KMS-11 (cell line): Measurements from ENCODE around the gene CYP2W1.

Experiments
- H2AFZ ChIP-seq: fragments of 200-600 bp; sonication (generic); 2 replicates; pipeline ENCODE4 v1.6.1; 2016; ENCODE audit warnings: antibody characterized with exemption, mixed run types, low read depth
- H3K27ac ChIP-seq: fragments of 200-600 bp; sonication (generic); 2 replicates; pipeline ENCODE4 v1.6.1; 2016; ENCODE audit warnings: mild to moderate bottlenecking, mixed run types
- H3K27me3 ChIP-seq: fragments of 200-600 bp; sonication (generic); 2 replicates; pipeline ENCODE4 v1.6.1; 2017; ENCODE audit warnings: mild to moderate bottlenecking, low read depth, mixed run types, moderate library complexity; ENCODE audit not compliant: insufficient read depth
- H3K36me3 ChIP-seq: fragments of 200-600 bp; sonication (generic); 2 replicates; pipeline ENCODE4 v1.6.1; 2017; ENCODE audit warnings: mild to moderate bottlenecking, mixed run types; ENCODE audit not compliant: insufficient read depth
- H3K4me1 ChIP-seq: fragments of 200-600 bp; sonication (generic); 2 replicates; pipeline ENCODE4 v1.6.1; 2016; ENCODE audit warnings: mild to moderate bottlenecking, low read depth, mixed run types; ENCODE audit not compliant: poor library complexity, severe bottlenecking
- H3K4me2 ChIP-seq: fragments of 200-600 bp; sonication (generic); 2 replicates; pipeline ENCODE4 v1.7.0; 2016; ENCODE audit warnings: mild to moderate bottlenecking, mixed run types
- H3K4me3 ChIP-seq: fragments of 200-600 bp; sonication (generic); IDR thresholded peaks from 2 replicates; pipeline ENCODE4 v1.6.1; 2017; ENCODE audit warnings: low read depth, low read length, mixed read lengths; ENCODE audit not compliant: insufficient read depth
- H3K79me2 ChIP-seq: fragments of 200-600 bp; sonication (generic); 2 replicates; pipeline ENCODE4 v1.6.1; 2016; ENCODE audit warnings: low read depth, mixed run types; ENCODE audit not compliant: insufficient read depth
- H3K9ac ChIP-seq: fragments of 200-600 bp; sonication (generic); 2 replicates; pipeline ENCODE4 v1.6.1; 2016; ENCODE audit warnings: mild to moderate bottlenecking, mixed run types
- H4K20me1 ChIP-seq: fragments of 200-600 bp; sonication (generic); 2 replicates; pipeline ENCODE4 v1.6.1; 2016; ENCODE audit warnings: mild to moderate bottlenecking, mixed run types; ENCODE audit not compliant: insufficient read depth
- CTCF ChIP-seq: fragments of 200-600 bp; sonication (generic); conservative IDR thresholded peaks from 2 replicates; pipeline ENCODE4 v1.6.1; 2017; ENCODE audit warnings: low read depth, mild to moderate bottlenecking, antibody characterized with exemption, low read length, moderate library complexity, mixed read lengths

CYP2W1 gene

GRCh38 chr7:1009747-1010146, 26.8 kb downstream of the CYP2W1 start:
- H3K9ac ChIP-seq = no peak overlapping the region
- H3K4me1 ChIP-seq = no peaks in the 10 kb centered on the region
- H3K27ac ChIP-seq = no peak overlapping the region
- no peak overlapping the region for H2AFZ ChIP-seq
- H3K27me3 ChIP-seq = no peaks in the 10 kb centered on the region
- H4K20me1 ChIP-seq = no peaks in the 10 kb centered on the region
- TF ChIP-seq CTCF = no peak
- no peak overlapping the region for H3K4me3 ChIP-seq
- H3K79me2 ChIP-seq = no peaks in the 10 kb centered on the region
- H3K4me2 ChIP-seq = no peak overlapping the region
- H3K36me3 ChIP-seq = no peaks in the 10 kb centered on the region

- H3K27me3 ChIP-seq = no peaks in the 10 kb centered on the region
- H3K4me1 ChIP-seq = no peaks in the 10 kb centered on the region
- no peak overlapping the region for H3K4me2 ChIP-seq
- H3K4me3 ChIP-seq = no peak overlapping the region
- H3K79me2 ChIP-seq = no peaks in the 10 kb centered on the region
- no peak overlapping the region for H3K27ac ChIP-seq
- TF ChIP-seq CTCF = no peak
- no peak overlapping the region for H3K9ac ChIP-seq
- no peak overlapping the region for H2AFZ ChIP-seq
- H4K20me1 ChIP-seq = no peaks in the 10 kb centered on the region
- no peaks in the 10 kb centered on the region for H3K36me3 ChIP-seq
Observed at GRCh38 chr7:1010226-1010625, 27.2 kb downstream of the CYP2W1 start.

- Histone ChIP-seq H3K4me3 (no peak overlapping the region), H3K27me3 (no peaks in the 10 kb centered on the region), H4K20me1 (no peaks in the 10 kb centered on the region), H3K4me1 (no peaks in the 10 kb centered on the region), H3K27ac (no peak overlapping the region), H3K79me2 (no peaks in the 10 kb centered on the region), H3K36me3 (no peaks in the 10 kb centered on the region), H2AFZ (no peak overlapping the region), H3K9ac (no peak overlapping the region), H3K4me2 (no peak overlapping the region)
- TF ChIP-seq CTCF = no peak
Observed at GRCh38 chr7:1011297-1012003, 28.5 kb downstream of the CYP2W1 start.

- H2AFZ ChIP-seq = no peak overlapping the region
- H3K27me3 ChIP-seq = no peaks in the 10 kb centered on the region
- H3K4me1 ChIP-seq = no peaks in the 10 kb centered on the region
- no peaks in the 10 kb centered on the region for H3K36me3 ChIP-seq
- H3K79me2 ChIP-seq = no peaks in the 10 kb centered on the region
- no peak for TF ChIP-seq CTCF
- no peak overlapping the region for H3K9ac ChIP-seq
- H4K20me1 ChIP-seq = no peaks in the 10 kb centered on the region
- H3K4me3 ChIP-seq = no peak overlapping the region
- no peak overlapping the region for H3K4me2 ChIP-seq
- no peak overlapping the region for H3K27ac ChIP-seq
Observed at GRCh38 chr7:1012004-1012715, 29.2 kb downstream of the CYP2W1 start.
